Breast epithelium (tissue), 3 donors: Measurements from ENCODE around the gene IQGAP3.
"Not testable (repeated sequence)": the region's sequence is repeated elsewhere in the genome, so short reads cannot be mapped to it uniquely, and the experiment has no call there.

Source experiments
- CTCF ChIP-seq, 3 donors: fragments of 450-650 bp; IDR thresholded peaks; one replicate each; pipeline ENCODE4 v1.5.1; 2016 to 2017; ENCODE audit warnings: antibody characterized with exemption in 3 of 3, mild to moderate bottlenecking in 3 of 3, moderate library complexity in 3 of 3
- POLR2A ChIP-seq: fragments of 450-650 bp; IDR thresholded peaks from one replicate; pipeline ENCODE4 v1.6.1; 2016; ENCODE audit warnings: antibody characterized with exemption, mild to moderate bottlenecking, moderate library complexity

GRCh38 chr1:156610072-156610471, 37.7 kb upstream of the IQGAP3 start:
- TF ChIP-seq CTCF (IDR thresholded peaks at IDR 0.05); POLR2A: not testable (repeated sequence)
